ENCODE results near the gene CBARP. TPM values are rescaled to one million over a fixed set of nuclear protein-coding genes. Genes with fewer than 3 reads are reported as not detected.

CBARP gene
- polyA plus RNA-seq, 1 of the 3 experiments (the other 2 are of a cell fraction), result 5.1 TPM

DNA sequence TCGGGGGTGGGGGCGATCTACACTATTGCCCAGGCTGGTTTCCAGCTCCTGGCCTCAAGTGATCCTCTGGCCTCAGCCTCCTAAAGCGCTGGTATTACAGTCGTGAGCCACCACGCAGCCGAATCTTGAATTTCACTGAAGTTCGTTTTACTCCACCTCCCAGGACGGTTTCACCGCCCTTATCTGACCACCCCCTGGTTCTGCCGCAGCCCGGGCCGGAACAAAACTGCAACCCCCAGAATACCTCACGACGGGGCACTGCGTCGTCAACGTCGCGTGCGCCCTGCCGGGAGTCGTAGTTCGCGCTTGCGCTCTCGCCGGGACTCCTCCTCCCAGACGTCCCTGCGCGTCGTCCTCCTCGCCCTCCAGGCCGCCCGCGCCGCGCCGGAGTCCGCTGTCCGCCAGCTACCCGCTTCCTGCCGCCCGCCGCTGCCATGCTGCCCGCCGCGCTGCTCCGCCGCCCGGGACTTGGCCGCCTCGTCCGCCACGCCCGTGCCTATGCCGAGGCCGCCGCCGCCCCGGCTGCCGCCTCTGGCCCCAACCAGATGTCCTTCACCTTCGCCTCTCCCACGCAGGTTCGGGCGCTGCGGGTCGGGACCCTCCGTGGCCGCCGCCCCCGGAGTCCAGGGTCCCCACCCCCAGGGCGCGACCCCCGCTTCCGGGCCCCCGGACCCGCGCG is 3.8 kb upstream of the CBARP start, which contains the start of gene ATP5F1D (continued):
- TF ChIP-seq, protein P1, sequence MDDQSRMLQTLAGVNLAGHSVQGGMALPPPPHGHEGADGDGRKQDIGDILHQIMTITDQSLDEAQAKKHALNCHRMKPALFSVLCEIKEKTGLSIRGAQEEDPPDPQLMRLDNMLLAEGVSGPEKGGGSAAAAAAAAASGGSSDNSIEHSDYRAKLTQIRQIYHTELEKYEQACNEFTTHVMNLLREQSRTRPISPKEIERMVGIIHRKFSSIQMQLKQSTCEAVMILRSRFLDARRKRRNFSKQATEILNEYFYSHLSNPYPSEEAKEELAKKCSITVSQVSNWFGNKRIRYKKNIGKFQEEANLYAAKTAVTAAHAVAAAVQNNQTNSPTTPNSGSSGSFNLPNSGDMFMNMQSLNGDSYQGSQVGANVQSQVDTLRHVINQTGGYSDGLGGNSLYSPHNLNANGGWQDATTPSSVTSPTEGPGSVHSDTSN (IDR thresholded peaks at IDR 0.05), result no peak
- TF ChIP-seq, protein P2, sequence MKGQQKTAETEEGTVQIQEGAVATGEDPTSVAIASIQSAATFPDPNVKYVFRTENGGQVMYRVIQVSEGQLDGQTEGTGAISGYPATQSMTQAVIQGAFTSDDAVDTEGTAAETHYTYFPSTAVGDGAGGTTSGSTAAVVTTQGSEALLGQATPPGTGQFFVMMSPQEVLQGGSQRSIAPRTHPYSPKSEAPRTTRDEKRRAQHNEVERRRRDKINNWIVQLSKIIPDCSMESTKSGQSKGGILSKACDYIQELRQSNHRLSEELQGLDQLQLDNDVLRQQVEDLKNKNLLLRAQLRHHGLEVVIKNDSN (IDR thresholded peaks at IDR 0.05; ENCODE audit: borderline replicate concordance, low read depth), result no peak
- TF ChIP-seq RFX5 (IDR thresholded peaks at IDR 0.05; ENCODE audit: low read length) (no peak), EZH2phosphoT487 (IDR thresholded peaks at IDR 0.05; ENCODE audit: borderline replicate concordance, low read depth) (no peak), NRF1 (IDR thresholded peaks at IDR 0.05; ENCODE audit: low read depth, low read length) (peak; percentile 68), RXRA (IDR thresholded peaks at IDR 0.05; ENCODE audit: borderline replicate concordance, low read depth) (no peak), RAD21 (IDR thresholded peaks at IDR 0.05; ENCODE audit: low read length) (no peak), SMC3 (IDR thresholded peaks at IDR 0.05; ENCODE audit: low read depth, low read length) (no peak), NFIC (IDR thresholded peaks at IDR 0.05; ENCODE audit: borderline replicate concordance) (no peak), ELF1 (IDR thresholded peaks at IDR 0.05) (peak; percentile 57), RCOR1 (IDR thresholded peaks at IDR 0.05; ENCODE audit: low read length) (no peak), TEAD4 (IDR thresholded peaks at IDR 0.05; ENCODE audit: borderline replicate concordance, insufficient read depth) (no peak), GABPA (IDR thresholded peaks at IDR 0.05; ENCODE audit: low read depth) (peak; percentile 35; the same call in 1 of the 2 replicates), FOXM1 (IDR thresholded peaks at IDR 0.05; ENCODE audit: low read depth) (no peak), TCF12 (IDR thresholded peaks at IDR 0.05) (no peak), MEF2A (IDR thresholded peaks at IDR 0.05; ENCODE audit: borderline replicate concordance, low read depth) (no peak)
- TF ChIP-seq, protein P3, sequence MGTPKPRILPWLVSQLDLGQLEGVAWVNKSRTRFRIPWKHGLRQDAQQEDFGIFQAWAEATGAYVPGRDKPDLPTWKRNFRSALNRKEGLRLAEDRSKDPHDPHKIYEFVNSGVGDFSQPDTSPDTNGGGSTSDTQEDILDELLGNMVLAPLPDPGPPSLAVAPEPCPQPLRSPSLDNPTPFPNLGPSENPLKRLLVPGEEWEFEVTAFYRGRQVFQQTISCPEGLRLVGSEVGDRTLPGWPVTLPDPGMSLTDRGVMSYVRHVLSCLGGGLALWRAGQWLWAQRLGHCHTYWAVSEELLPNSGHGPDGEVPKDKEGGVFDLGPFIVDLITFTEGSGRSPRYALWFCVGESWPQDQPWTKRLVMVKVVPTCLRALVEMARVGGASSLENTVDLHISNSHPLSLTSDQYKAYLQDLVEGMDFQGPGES (IDR thresholded peaks at IDR 0.05; ENCODE audit: low read depth, low read length), result no peak
- TF ChIP-seq, protein P4, sequence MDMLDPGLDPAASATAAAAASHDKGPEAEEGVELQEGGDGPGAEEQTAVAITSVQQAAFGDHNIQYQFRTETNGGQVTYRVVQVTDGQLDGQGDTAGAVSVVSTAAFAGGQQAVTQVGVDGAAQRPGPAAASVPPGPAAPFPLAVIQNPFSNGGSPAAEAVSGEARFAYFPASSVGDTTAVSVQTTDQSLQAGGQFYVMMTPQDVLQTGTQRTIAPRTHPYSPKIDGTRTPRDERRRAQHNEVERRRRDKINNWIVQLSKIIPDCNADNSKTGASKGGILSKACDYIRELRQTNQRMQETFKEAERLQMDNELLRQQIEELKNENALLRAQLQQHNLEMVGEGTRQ (IDR thresholded peaks at IDR 0.05; ENCODE audit: borderline replicate concordance, low read depth, low read length), result no peak
- TF ChIP-seq, protein P5, sequence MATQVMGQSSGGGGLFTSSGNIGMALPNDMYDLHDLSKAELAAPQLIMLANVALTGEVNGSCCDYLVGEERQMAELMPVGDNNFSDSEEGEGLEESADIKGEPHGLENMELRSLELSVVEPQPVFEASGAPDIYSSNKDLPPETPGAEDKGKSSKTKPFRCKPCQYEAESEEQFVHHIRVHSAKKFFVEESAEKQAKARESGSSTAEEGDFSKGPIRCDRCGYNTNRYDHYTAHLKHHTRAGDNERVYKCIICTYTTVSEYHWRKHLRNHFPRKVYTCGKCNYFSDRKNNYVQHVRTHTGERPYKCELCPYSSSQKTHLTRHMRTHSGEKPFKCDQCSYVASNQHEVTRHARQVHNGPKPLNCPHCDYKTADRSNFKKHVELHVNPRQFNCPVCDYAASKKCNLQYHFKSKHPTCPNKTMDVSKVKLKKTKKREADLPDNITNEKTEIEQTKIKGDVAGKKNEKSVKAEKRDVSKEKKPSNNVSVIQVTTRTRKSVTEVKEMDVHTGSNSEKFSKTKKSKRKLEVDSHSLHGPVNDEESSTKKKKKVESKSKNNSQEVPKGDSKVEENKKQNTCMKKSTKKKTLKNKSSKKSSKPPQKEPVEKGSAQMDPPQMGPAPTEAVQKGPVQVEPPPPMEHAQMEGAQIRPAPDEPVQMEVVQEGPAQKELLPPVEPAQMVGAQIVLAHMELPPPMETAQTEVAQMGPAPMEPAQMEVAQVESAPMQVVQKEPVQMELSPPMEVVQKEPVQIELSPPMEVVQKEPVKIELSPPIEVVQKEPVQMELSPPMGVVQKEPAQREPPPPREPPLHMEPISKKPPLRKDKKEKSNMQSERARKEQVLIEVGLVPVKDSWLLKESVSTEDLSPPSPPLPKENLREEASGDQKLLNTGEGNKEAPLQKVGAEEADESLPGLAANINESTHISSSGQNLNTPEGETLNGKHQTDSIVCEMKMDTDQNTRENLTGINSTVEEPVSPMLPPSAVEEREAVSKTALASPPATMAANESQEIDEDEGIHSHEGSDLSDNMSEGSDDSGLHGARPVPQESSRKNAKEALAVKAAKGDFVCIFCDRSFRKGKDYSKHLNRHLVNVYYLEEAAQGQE (IDR thresholded peaks at IDR 0.05; ENCODE audit: low read depth, low read length), result no peak

Measured in SK-N-SH (cell line).